T-helper 9 cell (primary cell): ENCODE data around the gene CENPN.

Source experiments
- DNase-seq: peaks from one replicate; pipeline ENCODE4 v3.0.0-alpha.2; 2020

CENPN gene

DNA sequence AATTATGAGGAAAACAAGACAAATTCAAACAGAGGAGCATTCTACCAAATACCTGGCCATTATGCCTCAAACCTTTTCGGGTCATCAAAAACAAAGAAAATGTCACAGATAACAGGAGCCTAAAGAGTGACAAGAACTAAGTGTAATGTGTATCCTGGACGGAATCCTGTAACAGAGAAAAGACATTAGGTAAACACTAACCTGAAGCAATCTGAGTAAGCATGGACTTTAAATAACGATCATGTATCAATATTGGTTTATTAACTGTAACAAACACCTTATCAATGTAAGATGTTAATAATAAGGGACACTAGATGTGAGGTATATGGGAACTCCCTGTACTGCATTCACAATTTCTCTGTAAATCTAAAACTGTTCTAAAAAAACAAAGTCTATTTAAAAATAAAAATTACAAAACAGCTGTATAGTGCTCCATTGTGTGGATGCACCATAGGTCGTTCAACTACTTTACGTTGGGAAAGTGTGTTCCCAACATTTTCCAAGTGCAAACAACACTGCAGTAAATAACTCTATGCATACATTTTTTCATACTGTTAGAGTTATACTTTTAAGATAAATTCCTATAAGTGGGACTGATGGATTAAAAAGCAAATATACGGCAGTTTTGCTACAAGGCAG, 15.1 kb upstream of the CENPN start:
- DNase-seq = no peak

DNA sequence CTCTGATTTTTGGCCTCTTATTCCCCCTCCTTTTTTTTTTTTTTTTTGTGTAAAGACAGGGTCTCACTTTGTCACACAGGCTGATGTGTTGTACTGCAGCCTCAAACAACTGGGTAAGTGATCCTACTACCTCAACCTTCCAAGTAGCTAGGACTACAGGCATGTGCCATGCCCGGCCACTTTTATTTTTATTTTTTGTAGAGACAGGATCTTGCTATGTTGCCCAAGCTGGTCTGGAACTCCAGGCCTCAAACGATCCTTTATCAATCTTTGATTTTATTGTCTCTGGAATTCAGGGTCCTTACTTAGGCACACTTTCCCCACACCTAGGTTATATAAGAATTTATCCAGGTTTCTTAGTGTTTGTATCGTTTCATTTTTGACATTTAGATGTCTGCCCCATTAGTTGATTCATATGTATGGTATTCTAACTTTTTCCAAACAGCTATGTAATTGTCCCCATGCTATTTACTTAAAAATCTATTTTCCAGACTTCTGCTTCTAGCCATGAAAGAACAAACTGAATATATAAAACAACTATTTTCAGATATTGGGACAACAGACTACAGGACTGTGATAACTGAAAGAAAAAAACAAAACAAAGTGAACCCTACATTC, 14.2 kb upstream of the CENPN start:
- no peak for DNase-seq

DNA sequence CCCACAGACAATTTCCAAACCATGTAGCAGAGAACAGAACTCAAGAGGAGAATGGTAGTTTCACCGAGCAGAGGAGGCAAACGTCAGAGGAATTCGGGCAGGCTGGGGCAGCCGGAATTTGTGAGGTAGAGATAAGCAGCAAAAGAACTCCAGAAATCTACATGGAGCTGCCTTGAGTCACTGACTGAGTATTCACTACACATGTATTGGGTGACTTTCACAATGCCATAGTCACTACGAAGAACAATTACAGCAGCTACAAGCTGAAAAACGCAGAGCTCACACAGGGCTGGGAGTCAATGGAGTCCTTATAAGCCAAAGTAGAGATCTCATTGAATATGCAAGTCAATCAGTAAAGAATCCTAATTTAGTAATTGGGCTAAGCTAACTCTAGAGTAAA, 13.7 kb upstream of the CENPN start:
- no peak for DNase-seq

DNA sequence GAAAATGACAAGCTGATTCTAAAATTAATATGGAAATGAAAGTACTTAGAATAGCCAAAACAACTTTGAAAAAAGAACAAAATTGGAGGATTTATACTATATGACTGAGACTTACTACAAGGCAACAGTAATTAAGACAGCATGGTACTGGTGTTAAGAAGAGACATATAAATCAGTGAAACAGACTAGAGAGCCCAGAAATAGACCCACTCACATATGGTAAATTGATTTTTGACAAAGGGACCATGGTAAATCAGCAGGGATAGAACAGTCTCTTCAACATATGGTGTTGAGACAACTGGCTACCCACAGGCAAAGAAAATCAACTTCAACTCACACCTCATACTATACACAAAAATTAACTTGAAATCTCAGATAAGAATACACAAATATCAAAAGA, 13.2 kb upstream of the CENPN start:
- no peak for DNase-seq

DNA sequence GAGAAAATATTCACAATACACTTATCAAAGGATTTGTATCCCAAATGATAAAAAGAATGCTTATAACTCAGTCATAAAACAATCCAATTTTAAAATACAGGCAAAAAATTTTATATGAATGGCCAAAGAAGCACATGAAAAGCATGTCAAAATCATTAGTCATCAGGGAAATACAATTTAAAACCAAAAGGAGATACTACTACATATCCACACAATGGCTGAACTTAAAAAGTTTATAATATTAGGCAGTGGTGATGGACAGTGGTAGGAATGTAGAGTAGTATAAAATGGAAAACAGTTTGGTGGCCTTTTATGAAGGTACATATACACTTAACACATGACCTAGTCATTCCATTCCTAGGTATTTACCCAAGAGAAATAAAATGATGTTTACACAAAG, 12.6 kb upstream of the CENPN start:
- no peak for DNase-seq

DNA sequence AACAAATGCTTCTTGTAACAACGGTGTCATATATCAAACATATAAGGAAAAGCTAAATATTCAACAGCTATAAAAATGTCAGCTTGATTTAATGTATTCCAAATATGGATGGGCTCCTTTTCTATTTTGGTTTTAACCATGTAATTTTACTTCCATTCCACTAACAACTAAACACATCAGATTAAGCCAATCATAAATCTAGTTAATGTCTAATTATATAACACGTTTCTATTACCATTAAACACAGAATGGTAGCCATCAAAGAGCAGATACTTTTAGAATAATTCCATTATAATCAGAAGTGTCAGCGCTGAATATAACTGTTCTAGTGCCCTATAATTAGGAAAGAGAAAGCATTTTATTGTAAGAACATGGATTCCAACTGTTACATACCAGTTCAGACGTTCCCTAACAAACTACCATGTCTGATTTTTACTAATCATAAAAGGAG, 10.3 kb upstream of the CENPN start:
- no peak for DNase-seq

DNA sequence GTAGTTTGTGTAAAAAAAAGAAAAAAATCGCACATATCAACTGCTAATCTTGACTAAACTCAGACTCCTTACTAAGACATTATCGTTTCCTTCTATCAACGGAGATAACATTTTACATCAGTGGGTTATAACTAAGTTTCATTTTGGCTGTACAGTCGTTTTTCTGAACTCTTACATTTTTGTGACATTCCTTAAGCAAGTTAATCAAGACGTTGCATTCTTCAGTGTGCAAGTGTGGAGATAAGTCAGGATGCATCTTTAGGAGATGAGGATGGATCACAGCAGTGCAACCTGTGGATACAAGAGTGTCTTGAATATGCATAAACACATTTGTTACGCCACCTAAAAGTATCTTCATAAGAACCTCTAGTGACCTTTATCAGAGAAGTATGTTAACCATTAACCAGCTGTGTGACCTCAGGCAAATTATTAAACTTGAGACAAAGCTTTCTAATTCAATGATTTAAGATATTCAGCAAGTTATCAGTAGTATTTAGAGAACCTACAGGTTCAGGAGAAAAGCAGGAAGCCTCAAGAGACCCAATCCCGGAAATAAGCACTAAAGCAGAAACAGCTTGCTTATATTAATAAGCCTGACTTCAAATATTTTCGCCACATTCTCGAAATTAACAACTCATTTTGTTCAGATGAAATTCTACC, 9.7 kb upstream of the CENPN start:
- no peak for DNase-seq

DNA sequence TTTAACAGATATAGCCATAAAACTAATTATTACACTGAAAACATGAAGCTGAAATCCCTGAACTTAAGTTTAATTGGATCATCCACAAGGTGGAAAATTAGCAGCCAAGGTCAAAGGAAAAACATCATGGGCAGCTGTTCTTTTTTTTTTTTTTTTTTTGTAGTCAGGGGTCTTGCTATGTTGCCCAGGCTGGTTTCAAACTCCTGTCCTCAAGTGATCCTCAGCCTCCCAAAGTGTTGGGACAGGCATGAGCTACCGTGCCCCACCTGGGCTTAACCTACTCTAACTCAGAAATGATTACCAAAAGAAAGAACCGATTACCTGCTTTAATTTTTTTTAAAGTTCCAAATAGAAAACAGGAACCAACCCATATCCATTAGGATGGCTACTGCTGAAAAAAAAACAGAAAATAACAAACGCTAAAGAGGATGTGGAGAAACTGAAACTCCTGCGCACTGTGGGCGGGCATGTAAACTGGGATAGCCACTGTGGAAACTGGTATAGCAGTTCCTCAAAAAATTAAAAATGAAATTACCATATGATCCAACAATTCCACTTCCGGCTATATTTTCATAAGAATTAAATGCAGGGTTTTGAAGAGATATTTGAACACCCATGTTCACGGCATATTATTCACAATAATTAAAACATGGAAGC, 8.9 kb upstream of the CENPN start:
- no peak for DNase-seq

DNA sequence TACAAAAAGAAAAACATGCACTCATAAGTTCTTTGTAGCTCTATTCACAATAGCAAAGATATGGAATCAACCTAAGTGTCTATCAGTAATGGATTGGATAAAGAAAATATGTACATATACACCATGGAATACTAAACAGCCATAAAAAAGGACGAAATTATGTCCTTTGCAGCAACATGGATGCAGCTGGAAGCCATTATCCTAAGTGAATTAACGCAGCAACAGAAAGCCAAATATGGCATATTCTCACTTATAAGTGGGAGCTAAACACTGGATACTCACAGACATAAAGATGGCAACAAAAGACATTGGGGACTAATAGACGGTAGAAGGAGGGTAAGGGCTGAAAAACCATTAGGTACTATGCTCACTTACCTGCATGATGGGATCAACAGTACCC, 6.1 kb upstream of the CENPN start:
- DNase-seq = no peak

DNA sequence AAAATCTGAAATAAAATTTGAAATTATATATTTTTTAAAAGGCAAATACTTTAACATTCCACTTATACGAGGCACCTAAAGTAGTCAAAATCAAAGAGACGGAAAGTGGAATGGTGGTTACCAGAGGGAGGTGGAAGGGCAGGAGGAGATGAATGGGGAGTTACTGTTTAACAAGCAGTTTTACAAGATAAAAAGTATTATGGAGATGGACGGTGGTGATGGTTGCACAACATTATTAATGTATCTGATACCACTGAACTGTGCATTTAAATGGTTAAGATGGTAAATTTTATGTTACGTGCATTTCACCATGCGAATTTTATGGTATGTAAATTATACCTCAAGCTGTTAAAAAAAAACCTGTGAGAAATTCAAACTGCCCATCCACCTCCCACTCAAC, 5.7 kb upstream of the CENPN start:
- no peak for DNase-seq

DNA sequence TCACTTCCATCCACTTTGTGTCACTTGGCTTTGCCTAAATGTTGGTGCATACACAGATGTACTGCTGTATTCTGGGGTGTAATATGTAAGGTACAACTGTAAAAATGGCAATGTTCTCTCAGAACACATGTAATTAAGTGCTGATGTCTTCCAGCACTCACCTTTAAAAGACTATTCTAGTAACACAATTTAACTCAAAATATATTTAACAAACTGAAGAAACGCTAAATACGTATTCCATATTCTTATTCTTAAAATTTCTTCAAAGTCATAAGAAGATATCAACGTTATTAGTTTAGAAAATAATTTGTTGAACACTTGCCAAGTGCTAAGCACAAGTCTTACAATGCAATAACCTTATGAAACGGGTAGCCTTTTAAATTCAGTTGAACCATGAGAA, 4.0 kb upstream of the CENPN start:
- no peak for DNase-seq

DNA sequence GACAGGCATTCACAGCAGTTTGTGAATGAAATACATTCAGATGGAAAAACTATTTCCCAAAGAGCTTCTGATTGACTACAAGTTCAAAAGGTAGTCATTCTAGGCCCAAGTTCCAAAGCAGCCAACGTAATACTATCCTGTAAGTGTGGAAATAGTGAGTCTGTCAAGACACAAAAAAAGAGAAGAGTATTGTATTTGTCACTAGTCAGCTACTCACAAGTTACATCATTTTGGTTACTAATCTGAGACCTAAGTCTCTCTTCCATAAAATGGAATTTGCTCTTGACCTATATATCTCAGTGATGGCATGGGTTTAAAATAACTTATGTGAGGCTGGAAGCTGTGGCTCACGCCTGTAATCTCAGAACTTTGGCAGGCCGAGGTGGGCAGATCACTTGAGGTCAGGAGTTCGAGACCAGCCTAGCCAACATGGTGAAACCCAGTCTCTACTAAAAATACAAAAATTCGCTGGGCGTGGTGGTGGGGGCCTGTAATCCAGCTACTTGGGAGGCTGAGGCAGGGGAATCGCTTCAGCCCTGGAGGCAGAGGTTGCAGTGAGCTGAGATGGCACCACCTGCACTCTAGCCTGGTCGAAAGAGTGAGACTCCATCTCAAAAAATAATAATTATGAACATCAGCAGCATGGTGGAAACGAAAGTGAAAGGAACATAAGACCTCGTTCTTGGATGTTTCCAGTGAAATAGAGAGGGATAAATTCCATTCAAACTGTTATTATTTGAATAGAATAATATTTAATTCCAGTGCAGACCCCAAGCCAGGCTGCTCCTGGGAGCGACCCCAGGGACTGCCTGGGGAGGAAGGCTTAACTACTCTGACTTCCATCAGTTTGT, 3.2 kb upstream of the CENPN start:
- no peak for DNase-seq

DNA sequence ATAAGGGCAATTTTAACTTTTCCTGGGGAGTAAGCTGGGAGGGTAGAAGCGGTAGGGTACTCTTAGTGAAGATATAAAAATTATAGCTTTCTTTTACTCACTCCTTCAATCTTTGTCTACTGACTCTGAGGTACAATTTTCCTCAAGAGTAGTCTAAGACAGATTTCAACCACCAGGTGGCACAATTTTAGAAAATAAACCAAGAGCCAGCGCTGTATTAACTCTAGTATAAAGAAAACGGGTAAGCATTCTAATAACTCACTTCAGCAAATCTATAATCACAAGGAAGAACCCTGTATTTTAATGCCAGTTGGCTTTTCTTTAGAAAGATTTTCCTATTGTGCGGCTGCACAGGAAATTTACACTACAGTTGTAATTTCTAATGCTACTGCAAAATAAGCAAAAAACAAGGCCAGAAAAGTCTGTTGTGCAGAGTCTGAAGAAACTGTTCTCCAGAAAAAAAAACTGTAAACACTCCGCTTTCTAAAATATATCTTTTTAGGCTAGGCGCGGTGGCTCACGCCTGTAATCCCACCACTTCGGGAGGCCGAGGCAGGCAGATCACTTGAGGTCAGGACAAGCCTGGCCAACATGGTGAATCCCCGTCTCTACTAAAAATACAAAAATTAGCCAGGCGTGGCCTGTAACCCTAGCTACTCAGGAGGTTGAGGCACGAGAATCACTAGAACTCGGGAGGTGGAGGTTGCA, 2.2 kb upstream of the CENPN start:
- no peak for DNase-seq

DNA sequence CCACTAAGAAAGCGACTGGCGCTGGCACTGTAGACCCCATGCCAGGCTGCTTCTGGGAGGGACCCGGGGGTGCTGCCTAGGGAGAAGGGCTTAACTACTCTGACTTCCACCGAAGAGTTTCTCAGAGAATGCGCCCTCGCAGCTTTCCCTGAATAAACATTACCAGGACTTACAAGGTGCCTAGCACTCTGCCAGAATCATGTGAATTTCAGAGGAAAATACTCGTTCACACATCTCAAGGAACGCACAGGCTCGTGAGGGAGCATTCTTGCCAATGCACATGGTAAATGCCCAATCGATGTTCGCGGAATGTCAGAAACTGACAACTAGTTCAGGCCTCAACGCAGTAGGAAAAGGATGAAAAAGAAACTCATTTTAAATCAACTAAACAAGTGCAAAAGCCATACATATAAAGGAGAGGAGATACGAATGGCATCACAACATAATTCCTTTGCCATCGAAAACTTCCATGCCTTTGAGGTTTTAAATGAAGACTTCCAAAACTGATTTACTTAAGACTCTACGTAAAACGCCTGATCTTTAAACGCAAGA, 1.3 kb upstream of the CENPN start:
- no peak for DNase-seq

DNA sequence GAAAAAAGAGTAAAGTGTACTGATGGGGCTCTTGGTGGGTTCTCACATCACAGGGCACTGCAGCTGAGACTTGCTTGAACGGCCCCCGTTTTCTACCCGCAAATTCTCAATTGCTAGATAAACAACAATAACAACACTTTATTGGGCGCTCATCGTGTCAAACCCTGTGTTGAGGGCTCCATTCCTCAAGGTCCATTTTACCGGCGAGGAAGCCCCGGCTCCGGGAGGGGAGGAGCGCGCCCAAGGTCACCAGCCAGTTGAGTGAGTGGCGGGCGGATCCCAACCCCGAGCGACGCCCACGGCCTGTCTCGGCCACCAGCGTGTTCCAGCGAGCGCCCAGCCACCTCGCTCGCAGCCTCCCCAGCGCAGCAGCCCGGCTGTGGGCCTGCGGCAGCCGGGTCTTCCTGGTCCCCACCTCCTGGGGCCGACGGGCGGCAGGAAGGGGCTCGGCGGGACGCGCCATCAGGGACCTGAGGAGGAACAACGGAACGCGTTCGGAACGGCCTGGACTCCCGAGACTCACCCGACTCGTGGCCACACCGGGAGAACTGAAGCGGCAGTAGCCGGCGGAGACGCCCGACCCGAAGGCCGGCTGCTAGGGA, 702 bp upstream of the CENPN start:
- DNase-seq = peak; percentile 58

DNA sequence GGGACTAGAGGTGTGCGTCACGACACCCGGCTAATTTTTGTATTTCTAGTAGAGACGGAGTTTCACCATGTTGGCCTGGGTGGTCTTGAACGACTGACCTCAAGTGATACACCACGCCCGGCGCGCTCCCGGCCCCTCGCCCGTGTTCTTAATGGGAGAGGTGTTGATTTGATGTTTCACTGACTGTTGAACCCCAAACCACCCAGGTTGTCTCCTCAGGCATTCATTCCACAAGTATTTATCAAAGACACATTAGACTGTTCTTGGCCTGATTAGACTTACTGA, 1.4 kb downstream of the CENPN start:
- no peak for DNase-seq

DNA sequence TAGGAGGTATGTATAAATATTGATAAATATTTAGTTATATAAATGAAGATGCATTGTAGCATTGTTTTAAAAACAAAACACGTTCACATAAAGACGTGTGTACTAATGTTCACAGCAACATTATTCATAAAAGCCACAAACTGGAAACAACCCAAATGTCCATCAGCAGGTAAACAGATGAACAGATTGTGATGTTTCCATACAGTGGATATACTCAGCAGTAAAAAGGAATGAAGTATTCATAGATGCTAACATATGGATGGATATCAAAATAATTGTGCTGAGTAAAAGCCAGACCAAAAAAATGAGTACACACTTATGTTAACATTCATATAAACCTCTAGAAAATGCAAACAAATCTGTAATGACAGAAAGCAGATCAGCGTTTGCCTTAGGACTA, 6.0 kb downstream of the CENPN start:
- no peak for DNase-seq

DNA sequence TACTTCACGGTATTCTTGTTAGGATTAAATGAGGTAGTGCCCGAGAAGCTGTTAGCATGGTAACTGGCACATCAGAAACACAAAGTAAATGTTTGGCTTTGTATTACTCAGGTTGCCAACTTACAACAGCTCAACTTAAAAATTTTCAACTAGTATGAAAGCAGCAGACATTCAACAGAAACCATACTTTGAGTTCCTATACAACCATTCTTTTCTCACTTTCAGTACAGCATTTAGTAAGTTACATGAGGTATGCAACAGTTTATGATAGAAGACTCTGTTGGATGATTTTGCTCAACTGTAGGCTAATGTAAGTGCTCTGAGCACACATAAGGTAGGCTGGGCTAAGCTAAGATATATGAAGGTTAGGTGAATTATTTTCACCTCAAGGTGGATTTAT, 7.7 kb downstream of the CENPN start:
- no peak for DNase-seq

DNA sequence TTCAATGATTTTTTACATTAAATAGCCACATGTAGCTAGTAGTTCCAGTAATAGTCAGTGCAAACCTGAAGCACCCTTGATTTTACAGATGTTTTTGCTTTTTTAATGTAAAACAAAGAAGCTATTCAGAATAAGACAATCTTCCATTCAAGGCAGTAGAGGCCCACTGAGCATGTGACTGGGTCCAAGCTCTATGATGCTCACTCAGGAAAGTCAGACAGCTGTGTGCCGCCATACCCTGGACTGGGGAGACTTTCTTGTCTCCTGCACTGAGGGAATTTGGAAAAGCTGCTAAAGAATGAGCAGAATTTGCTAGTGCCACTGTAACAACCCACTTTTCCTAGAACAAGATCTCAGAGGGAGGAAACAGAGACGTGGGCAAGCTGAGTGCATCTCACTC, 11.5 kb downstream of the CENPN start:
- no peak for DNase-seq

DNA sequence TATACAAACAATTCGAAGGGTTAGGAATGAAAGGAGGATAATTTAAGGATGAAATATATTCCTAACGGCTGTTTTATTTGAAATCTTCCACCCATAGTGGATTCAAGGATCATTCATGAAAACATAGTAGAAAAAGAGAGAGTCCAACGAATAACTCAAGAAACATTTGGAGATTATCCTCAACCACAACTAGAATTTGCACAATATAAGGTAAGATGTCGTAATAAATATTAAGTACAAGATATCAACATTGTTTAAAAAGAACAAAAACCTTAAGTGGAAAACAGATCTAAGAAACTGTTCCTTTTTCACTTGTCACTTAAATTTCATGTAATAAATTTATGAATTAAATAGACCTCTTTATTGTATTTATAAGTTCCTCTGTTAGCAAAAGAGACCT, 19.4 kb downstream of the CENPN start:
- DNase-seq = no peak

DNA sequence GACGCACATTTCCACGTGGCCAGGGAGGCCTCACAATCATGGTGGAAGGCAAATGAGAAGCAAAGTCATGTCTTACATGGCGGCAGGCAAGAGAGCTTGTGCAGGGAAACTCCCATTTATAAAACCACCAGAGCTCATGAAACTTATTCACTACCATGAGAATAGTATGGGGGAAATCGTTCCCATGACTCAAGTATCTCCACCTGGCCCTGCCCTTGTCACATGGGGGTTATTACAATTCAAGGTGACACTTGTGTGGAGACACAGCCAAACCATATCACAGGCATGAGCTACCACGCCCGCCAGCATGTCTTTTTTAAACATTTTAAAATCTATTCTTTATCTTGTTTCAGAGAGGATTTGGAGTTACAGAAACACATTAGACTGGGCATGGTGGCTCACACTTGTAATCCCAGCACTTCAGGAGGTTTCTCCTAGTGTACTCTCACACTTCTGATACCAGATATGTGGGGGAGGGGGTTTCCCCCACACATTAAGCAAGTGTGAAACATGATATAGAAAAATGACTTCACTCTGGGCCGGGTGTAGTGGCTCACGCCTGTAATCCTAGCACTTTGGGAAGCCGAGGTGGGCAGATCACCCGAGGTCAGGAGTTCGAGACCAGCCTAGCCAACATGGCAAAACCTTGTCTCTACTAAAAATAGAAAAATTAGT, 23.1 kb downstream of the CENPN start:
- no peak for DNase-seq
